GM12878 (cell line): ENCODE measurements around the gene RASAL3. TPM values are rescaled to one million over a fixed set of nuclear protein-coding genes. Genes with fewer than 3 reads are reported as not detected.

Experiments
- ATAC-seq: fragments of 200-7000 bp; cut with Tn5 transposase; 3 replicates; pipeline ENCODE4 v1.9.1; 2020; ENCODE audit warnings: mild to moderate bottlenecking, moderate library complexity
- BruUV-seq: library from RNA; stranded (reverse); fragments of 400-500 nt; replicated peaks from 2 replicates; lab custom pipeline; 2021; lab: Mats Ljungman, UMichigan
- CTCF ChIA-PET: fragments of 300-600 bp; sonication (Branson Sonifier 250); formaldehyde crosslinking; extraction: SDS; loops from one replicate; lab custom pipeline; 2021; ENCODE audit warnings: inconsistent platforms; lab: Yijun Ruan, JAX
- POLR2A ChIA-PET: fragments of 350-600 bp; formaldehyde crosslinking; extraction: SDS; loops from one replicate; lab custom pipeline; 2021; ENCODE audit warnings: inconsistent platforms; lab: Charles Lee
- RAD21 ChIA-PET: fragments of 300-600 bp; sonication (Branson Sonifier 250); formaldehyde crosslinking; loops from one replicate; lab custom pipeline; 2023; ENCODE audit warnings: antibody characterized with exemption; ENCODE audit not compliant: unreplicated experiment; lab: Charles Lee
- SMC1A ChIA-PET: fragments of 300-600 bp; sonication (Branson Sonifier 250); formaldehyde crosslinking; loops from one replicate; lab custom pipeline; 2023; ENCODE audit not compliant: unreplicated experiment, uncharacterized antibody; lab: Charles Lee
- DNase-seq: peaks from one replicate; pipeline ENCODE4 v3.0.0-alpha.2; 2011; ENCODE audit warnings: low read depth, low spot score
- FAIRE-seq: peaks from 3 replicates; lab custom pipeline; 2011; peaks lifted over from hg19 to GRCh38; lab: Jason Lieb, UNC
- H2AFZ ChIP-seq: 2 replicates; pipeline ENCODE4 v1.6.0; 2011; ENCODE audit warnings: low read depth, low read length, control low read depth; ENCODE audit not compliant: control insufficient read depth
- H3K27ac ChIP-seq: 2 replicates; pipeline ENCODE4 v1.5.1; 2011; ENCODE audit warnings: control low read depth; ENCODE audit not compliant: control insufficient read depth, insufficient read depth
- H3K27me3 ChIP-seq, 2 experiments: replicated peaks in 1 of 2; 2 replicates each; pipeline versions ENCODE4 v1.6.0 to v1.6.1; 2011; ENCODE audit warnings: low read length in 1 of 2; ENCODE audit not compliant: control insufficient read depth in 2 of 2, insufficient read depth in 2 of 2
- H3K36me3 ChIP-seq, 2 experiments: 2 replicates each; pipeline ENCODE4 v1.5.1; 2011; ENCODE audit warnings: low read length in 1 of 2; ENCODE audit not compliant: control insufficient read depth in 2 of 2, insufficient read depth in 2 of 2
- H3K4me1 ChIP-seq: 2 replicates; pipeline ENCODE4 v1.6.1; 2011; ENCODE audit warnings: mild to moderate bottlenecking, low read length, moderate library complexity, mixed read lengths; ENCODE audit not compliant: control insufficient read depth, insufficient read depth
- H3K4me2 ChIP-seq: 2 replicates; pipeline ENCODE4 v1.6.0; 2011; ENCODE audit warnings: control low read depth; ENCODE audit not compliant: control insufficient read depth, insufficient read depth
- H3K4me3 ChIP-seq: fragments of 200-600 bp; sonication (generic); 2 replicates; pipeline ENCODE4 v1.5.1; 2016
- H3K79me2 ChIP-seq: 2 replicates; pipeline ENCODE4 v1.6.0; 2011; ENCODE audit warnings: low read length; ENCODE audit not compliant: control insufficient read depth, insufficient read depth
- H3K9ac ChIP-seq: 2 replicates; pipeline ENCODE4 v1.8.0; 2011; ENCODE audit warnings: low read length, control low read depth, mixed read lengths; ENCODE audit not compliant: control insufficient read depth, insufficient read depth
- H3K9me3 ChIP-seq: replicated peaks from 3 replicates; pipeline ENCODE4 v1.5.1; 2011; ENCODE audit warnings: mild to moderate bottlenecking, low read length; ENCODE audit not compliant: control insufficient read depth, insufficient read depth
- H4K20me1 ChIP-seq: 2 replicates; pipeline ENCODE4 v1.6.0; 2011; ENCODE audit not compliant: control insufficient read depth, insufficient read depth
- ASH2L ChIP-seq: fragments of 300-600, 200-600 bp; sonication (generic); IDR thresholded peaks from 2 replicates; pipeline ENCODE4 v1.6.1; 2017; ENCODE audit warnings: low read depth, mild to moderate bottlenecking, borderline replicate concordance
- ATF7 ChIP-seq: fragments of 450-650 bp; IDR thresholded peaks from 2 replicates; pipeline ENCODE4 v1.6.1; 2016; ENCODE audit warnings: low read depth, mild to moderate bottlenecking
- BACH1 ChIP-seq: fragments of 450-650 bp; IDR thresholded peaks from 2 replicates; pipeline ENCODE4 v1.6.1; 2017; ENCODE audit warnings: mild to moderate bottlenecking, borderline replicate concordance
- BHLHE40 ChIP-seq, 2 experiments: fragments of 450-650 bp in 1 of 2; IDR thresholded peaks; 2 replicates each; pipeline ENCODE4 v1.6.1; 2011 to 2017; ENCODE audit warnings: low read depth in 2 of 2, borderline replicate concordance in 1 of 2, improper control_type of control experiment in 1 of 2, low read length in 1 of 2, mild to moderate bottlenecking in 1 of 2
- CBFB ChIP-seq: IDR thresholded peaks from 2 replicates; pipeline ENCODE4 v1.6.1; 2016; ENCODE audit warnings: antibody characterized with exemption, low read depth
- GABPA ChIP-seq: IDR thresholded peaks from 2 replicates; pipeline ENCODE4 v1.6.1; 2014; ENCODE audit warnings: antibody characterized with exemption, low read depth, mild to moderate bottlenecking, inconsistent platforms
- HCFC1 ChIP-seq: fragments of 150-350 bp; IDR thresholded peaks from 2 replicates; pipeline ENCODE4 v1.6.1; 2014; ENCODE audit warnings: low read length
- HDGF ChIP-seq: fragments of 450-650 bp; IDR thresholded peaks from 2 replicates; pipeline ENCODE4 v1.6.1; 2016; ENCODE audit warnings: antibody characterized with exemption
- JUNB ChIP-seq: IDR thresholded peaks from 2 replicates; pipeline ENCODE4 v1.6.1; 2016; ENCODE audit warnings: antibody characterized with exemption, mild to moderate bottlenecking
- MEF2B ChIP-seq: fragments of 450-650 bp; IDR thresholded peaks from 2 replicates; pipeline ENCODE4 v1.6.1; 2018; ENCODE audit warnings: mild to moderate bottlenecking, moderate library complexity; ENCODE audit not compliant: partially characterized antibody, poor library complexity, severe bottlenecking
- MXI1 ChIP-seq: fragments of 150-350 bp; IDR thresholded peaks from 2 replicates; pipeline ENCODE4 v1.6.1; 2011; ENCODE audit warnings: low read depth, mild to moderate bottlenecking, inconsistent platforms, low read length, improper control_type of control experiment
- MYC ChIP-seq: IDR thresholded peaks from 2 replicates; pipeline ENCODE4 v1.6.1; 2011; ENCODE audit warnings: mild to moderate bottlenecking, low read length, moderate library complexity, inconsistent platforms; ENCODE audit not compliant: insufficient read depth, insufficient replicate concordance, insufficient read length, severe bottlenecking
- NFYA ChIP-seq: IDR thresholded peaks from 2 replicates; pipeline ENCODE4 v1.6.1; 2011; ENCODE audit warnings: low read depth, mild to moderate bottlenecking, low read length, improper control_type of control experiment, borderline replicate concordance
- NR2C1 ChIP-seq: fragments of 450-650 bp; IDR thresholded peaks from 2 replicates; pipeline ENCODE4 v1.6.1; 2017; ENCODE audit warnings: antibody characterized with exemption, mild to moderate bottlenecking, moderate library complexity
- PAX8 ChIP-seq: fragments of 450-650 bp; IDR thresholded peaks from 2 replicates; pipeline ENCODE4 v1.6.1; 2017; ENCODE audit warnings: mild to moderate bottlenecking, moderate library complexity
- PML ChIP-seq: IDR thresholded peaks from 2 replicates; pipeline ENCODE4 v1.6.1; 2012; ENCODE audit warnings: low read length, inconsistent platforms
- POLR2AphosphoS2 ChIP-seq: IDR thresholded peaks from 2 replicates; pipeline ENCODE4 v1.6.1; 2011; ENCODE audit warnings: low read depth, mild to moderate bottlenecking, low read length, improper control_type of control experiment, moderate library complexity
- POLR2AphosphoS5 ChIP-seq: IDR thresholded peaks from 2 replicates; pipeline ENCODE4 v1.6.1; 2011; ENCODE audit warnings: mild to moderate bottlenecking, low read length, inconsistent platforms
- POU2F2 ChIP-seq: IDR thresholded peaks from 3 replicates; pipeline ENCODE4 v1.6.1; 2011; ENCODE audit warnings: low read depth, mild to moderate bottlenecking, low read length, borderline replicate concordance
- SMAD5 ChIP-seq: IDR thresholded peaks from 2 replicates; pipeline ENCODE4 v1.6.1; 2016; ENCODE audit warnings: antibody characterized with exemption, low read depth
- TBL1XR1 ChIP-seq: IDR thresholded peaks from 2 replicates; pipeline ENCODE4 v1.6.1; 2012; ENCODE audit warnings: low read depth, low read length, improper control_type of control experiment
- USF1 ChIP-seq: IDR thresholded peaks from 2 replicates; pipeline ENCODE4 v1.6.1; 2011; ENCODE audit warnings: borderline replicate concordance, low read depth, mild to moderate bottlenecking, moderate library complexity, mixed read lengths, low read length; ENCODE audit not compliant: insufficient read depth; ENCODE audit errors: extremely low read length
- ZNF217 ChIP-seq: fragments of 450-650 bp; IDR thresholded peaks from 2 replicates; pipeline ENCODE4 v1.6.1; 2017; ENCODE audit warnings: antibody characterized with exemption, mild to moderate bottlenecking
- WGBS: methylation state at CpG from one replicate; pipeline ENCODE4 v1.1.6; 2016; ENCODE audit warnings: low lambda C conversion rate; ENCODE audit not compliant: insufficient replicate concordance, insufficient coverage; ENCODE audit errors: missing lambda C conversion rate; 5-methylcytosine and 5-hydroxymethylcytosine counted together
- in situ Hi-C: fragments of 300-500 bp; cut with MboI; formaldehyde crosslinking; loops from 9 replicates; pipeline ENCODE4 v1.14.3; 2018; ENCODE audit warnings: mixed read lengths
- intact Hi-C: fragments of 100-400 bp; cut with micrococcal nuclease; formaldehyde crosslinking; loops from one replicate; pipeline ENCODE4 v1.14.2; 2022; ENCODE audit not compliant: unreplicated experiment
- polyA plus RNA-seq, 11 experiments: library from polyadenylated mRNA; depleted of rRNA in 4 of 11; unstranded in 6 of 11; stranded (reverse) in 5 of 11; fragments of >200 nt; fragmentation: Nextera tagmentation in 4 of 11; fragmentation: Illumina TruSeq in 1 of 11; extraction: Ambion mirVana in 4 of 11; extraction: Trizol in 1 of 11; gene quantifications; 1 replicate in 1 of 11; 2 replicates in 10 of 11; pipeline versions ENCODE4 v1.2.1 to v1.2.3, GENCODE V29; 2011 to 2016; ENCODE audit warnings: inconsistent platforms in 2 of 11, missing spikeins in 2 of 11, low read depth in 1 of 11
- total RNA-seq, 4 experiments: library from RNA; depleted of rRNA in 3 of 4; stranded (reverse); fragments of >200 nt in 3 of 4; fragmentation: Illumina TruSeq in 1 of 4; extraction: Trizol in 1 of 4; gene quantifications; 2 replicates each; pipeline versions ENCODE4 v1.2.1 to v1.2.3, GENCODE V29; 2013 to 2021

Gene RASAL3
- total and polyA plus RNA-seq, 10 of the 15 experiments (the other 5 are each of a cell fraction or from before 2014, with no cell fraction given) = 1.7 to 81.3 (median 23.2) TPM

GRCh38 chr19:15457701-15458484, 6.5 kb downstream of the RASAL3 start (continued):
- TF ChIP-seq USF1 (no peak), MXI1 (no peak), TBL1XR1 (no peak), SMAD5 (no peak), ZNF217 (no peak), BHLHE40 (IDR thresholded peaks at IDR 0.05; ENCODE audit: borderline replicate concordance in 1 of 2, low read depth in 2 of 2, low read length in 1 of 2) (no peak), JUNB (no peak), ASH2L (no peak)

- RAD21 ChIA-PET = no interaction called here
- no peak for DNase-seq
- no peak overlapping the region for H2AFZ ChIP-seq
- SMC1A ChIA-PET = no interaction called here
- CTCF ChIA-PET = no interaction called here
- H3K4me3 ChIP-seq = no peak overlapping the region
- H3K4me1 ChIP-seq = no peaks in the 10 kb centered on the region
- H3K9ac ChIP-seq = no peak overlapping the region
- intact Hi-C loops = no loop called here
- no peak overlapping the region for H3K4me2 ChIP-seq
- no peak overlapping the region for H3K27ac ChIP-seq
- peaks cover 3% of the 10 kb centered on the region; the same call in 1 of the 2 replicates for H3K79me2 ChIP-seq
- in situ Hi-C loops = no loop called here
- no peaks in the 10 kb centered on the region; the same call in 2 of the 3 replicates for H3K9me3 ChIP-seq
- ATAC-seq = peak; percentile 30; the same call in 2 of the 3 replicates
- H3K36me3 ChIP-seq = peaks cover 25 to 35% of the 10 kb centered on the region in 2 experiments
- no peaks in the 10 kb centered on the region for H3K27me3 ChIP-seq
- no TSS peak for BruUV-seq
- over 99% methylated on average over 58 of the region's 86 CpGs for WGBS
- POLR2A ChIA-PET = no interaction called here
- no peaks in the 10 kb centered on the region; the same call in 1 of the 2 replicates for H4K20me1 ChIP-seq
- no peak for FAIRE-seq
- TF ChIP-seq CBFB (no peak), NR2C1 (no peak), POU2F2 (no peak), MYC (no peak), HCFC1 (no peak), NFYA (no peak), HDGF (no peak), POLR2AphosphoS2 (no peak), PML (no peak), PAX8 (no peak), BACH1 (no peak), POLR2AphosphoS5 (no peak; the same call in 1 of the 2 replicates), ATF7 (no peak), GABPA (no peak), USF1 (no peak), MEF2B (no peak)
These were observed 7.3 kb downstream of the RASAL3 start for GRCh38 chr19:15456871-15457700.
